HFFc6 (cell line): ENCODE results near the gene TMEM255A. TPM values are rescaled to one million over a fixed set of nuclear protein-coding genes. Genes with fewer than 3 reads are reported as not detected.

ENCODE experiments used
- DNase-seq: peaks from one replicate; pipeline ENCODE4 v3.0.0-alpha.2; 2018
- H3K27ac Mint-ChIP-seq: 2 replicates; pipeline ENCODE4 v1.8.0; 2020; ENCODE audit warnings: mild to moderate bottlenecking, mixed read lengths
- H3K27me3 Mint-ChIP-seq: 2 replicates; pipeline ENCODE4 v1.8.0; 2021; ENCODE audit warnings: mild to moderate bottlenecking, moderate library complexity, mixed read lengths; ENCODE audit not compliant: insufficient read depth
- H3K36me3 Mint-ChIP-seq: 2 replicates; pipeline ENCODE4 v1.8.0; 2021; ENCODE audit warnings: low read depth, mixed read lengths
- H3K4me1 Mint-ChIP-seq: 2 replicates; pipeline ENCODE4 v1.8.0; 2020; ENCODE audit warnings: low read depth, mixed read lengths
- H3K4me3 Mint-ChIP-seq: 2 replicates; pipeline ENCODE4 v1.8.0; 2020; ENCODE audit warnings: mild to moderate bottlenecking, moderate library complexity, mixed read lengths
- H3K9me3 Mint-ChIP-seq: 2 replicates; pipeline ENCODE4 v1.8.0; 2020; ENCODE audit warnings: mild to moderate bottlenecking, mixed read lengths
- total RNA-seq, 6 experiments: library from RNA; stranded (reverse); fragmentation: NEBNext Ultra II Directional; extraction: Animal tissue kit (Norgen Biotek cat#: 25700); gene quantifications; 2 replicates in 1 of 6; 3 replicates in 5 of 6; pipeline ENCODE4 v1.2.3, GENCODE V29; 2021
- TF ChIP-seq, protein P1 (sequence below): fragments of 200-600 bp; sonication (generic); IDR thresholded peaks from 2 replicates; pipeline ENCODE4 v1.5.0; 2021; ENCODE audit warnings: antibody characterized with exemption, mild to moderate bottlenecking

The TMEM255A gene
- total RNA-seq, 6 experiments from 2014 or later: 0.20 to 0.56 (median 0.33) TPM; not detected in 2

DNA sequence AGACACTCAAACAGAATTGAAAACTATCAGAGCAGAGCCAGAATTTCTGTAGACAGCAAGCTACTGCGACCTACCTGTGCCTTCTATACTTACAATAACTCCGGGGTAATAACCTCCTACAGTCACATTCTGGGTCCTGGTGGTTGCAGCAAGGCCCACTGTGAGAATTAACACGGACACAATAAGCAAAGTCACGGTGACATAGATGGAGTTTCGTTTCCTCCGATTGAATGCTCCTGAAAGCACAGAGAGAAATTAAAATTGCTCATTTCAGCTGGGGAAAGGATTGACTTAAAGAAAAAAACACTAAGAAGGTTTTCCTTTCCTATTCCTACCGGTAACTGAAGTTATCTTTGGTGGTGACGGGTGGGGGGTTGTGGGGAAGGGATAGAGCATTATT lies 7.0 kb downstream of the TMEM255A start:
- DNase-seq: no peak
- no peaks in the 10 kb centered on the region for H3K9me3 Mint-ChIP-seq
- H3K4me3 Mint-ChIP-seq: no peak overlapping the region
- H3K36me3 Mint-ChIP-seq: no peaks in the 10 kb centered on the region
- peaks cover 22% of the 10 kb centered on the region for H3K27me3 Mint-ChIP-seq
- TF ChIP-seq, protein P1, sequence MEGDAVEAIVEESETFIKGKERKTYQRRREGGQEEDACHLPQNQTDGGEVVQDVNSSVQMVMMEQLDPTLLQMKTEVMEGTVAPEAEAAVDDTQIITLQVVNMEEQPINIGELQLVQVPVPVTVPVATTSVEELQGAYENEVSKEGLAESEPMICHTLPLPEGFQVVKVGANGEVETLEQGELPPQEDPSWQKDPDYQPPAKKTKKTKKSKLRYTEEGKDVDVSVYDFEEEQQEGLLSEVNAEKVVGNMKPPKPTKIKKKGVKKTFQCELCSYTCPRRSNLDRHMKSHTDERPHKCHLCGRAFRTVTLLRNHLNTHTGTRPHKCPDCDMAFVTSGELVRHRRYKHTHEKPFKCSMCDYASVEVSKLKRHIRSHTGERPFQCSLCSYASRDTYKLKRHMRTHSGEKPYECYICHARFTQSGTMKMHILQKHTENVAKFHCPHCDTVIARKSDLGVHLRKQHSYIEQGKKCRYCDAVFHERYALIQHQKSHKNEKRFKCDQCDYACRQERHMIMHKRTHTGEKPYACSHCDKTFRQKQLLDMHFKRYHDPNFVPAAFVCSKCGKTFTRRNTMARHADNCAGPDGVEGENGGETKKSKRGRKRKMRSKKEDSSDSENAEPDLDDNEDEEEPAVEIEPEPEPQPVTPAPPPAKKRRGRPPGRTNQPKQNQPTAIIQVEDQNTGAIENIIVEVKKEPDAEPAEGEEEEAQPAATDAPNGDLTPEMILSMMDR: no peak
- H3K27ac Mint-ChIP-seq: no peak overlapping the region
- peaks cover 10% of the 10 kb centered on the region for H3K4me1 Mint-ChIP-seq

DNA sequence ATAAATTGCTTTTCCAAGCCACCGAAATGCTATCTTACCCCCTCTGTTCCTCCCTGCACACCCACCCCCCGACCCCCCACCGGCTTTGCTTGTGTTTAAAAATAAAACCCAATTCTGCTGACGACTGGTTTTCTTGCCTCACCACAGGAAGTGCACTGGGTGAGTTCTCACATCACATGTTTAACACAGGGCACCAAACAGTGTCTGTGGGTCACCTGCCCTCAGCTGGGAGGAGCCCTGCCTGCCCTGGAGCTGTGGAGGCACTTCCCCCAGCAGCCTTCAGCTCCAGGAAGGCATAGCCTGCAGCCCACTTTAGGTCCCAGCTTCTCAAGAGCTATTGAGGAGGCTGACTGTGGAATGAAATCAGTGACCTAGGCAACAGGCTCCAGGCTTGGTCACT lies 8.8 kb downstream of the TMEM255A start:
- no peak for DNase-seq
- H3K27ac Mint-ChIP-seq: no peak overlapping the region

DNA sequence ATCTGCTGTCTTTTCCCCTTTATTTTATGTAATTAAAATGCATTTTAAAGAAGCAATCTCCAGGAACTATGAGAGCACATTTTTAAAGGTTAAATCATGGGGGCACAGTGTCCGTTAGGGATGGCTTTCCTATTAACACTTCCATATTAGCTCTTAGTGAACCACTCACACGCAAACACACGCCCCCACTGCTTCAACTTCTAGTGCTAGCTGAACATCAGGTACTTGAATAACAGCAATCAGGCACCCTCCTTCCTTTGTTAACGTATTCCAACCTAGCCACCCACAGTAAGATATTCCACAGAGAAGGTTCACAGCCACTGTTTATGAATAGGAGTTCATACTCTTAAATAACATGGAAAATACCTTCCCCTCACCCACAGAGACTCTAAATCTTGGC lies 9.3 kb downstream of the TMEM255A start:
- TF ChIP-seq, protein P1: no peak
- Mint-ChIP-seq H3K9me3 (no peaks in the 10 kb centered on the region), H3K27ac (no peak overlapping the region)

More for the DNA sequence above, 8.8 kb downstream of the TMEM255A start:
- TF ChIP-seq, protein P1: no peak
- 0 out of 2 replicates have a peak, but pooled peaks cover 10% of the 10 kb centered on the region for H3K4me1 Mint-ChIP-seq
- no peaks in the 10 kb centered on the region for H3K36me3 Mint-ChIP-seq
- H3K27me3 Mint-ChIP-seq: peaks cover 11% of the 10 kb centered on the region
- H3K9me3 Mint-ChIP-seq: no peaks in the 10 kb centered on the region
- no peak overlapping the region for H3K4me3 Mint-ChIP-seq

DNA sequence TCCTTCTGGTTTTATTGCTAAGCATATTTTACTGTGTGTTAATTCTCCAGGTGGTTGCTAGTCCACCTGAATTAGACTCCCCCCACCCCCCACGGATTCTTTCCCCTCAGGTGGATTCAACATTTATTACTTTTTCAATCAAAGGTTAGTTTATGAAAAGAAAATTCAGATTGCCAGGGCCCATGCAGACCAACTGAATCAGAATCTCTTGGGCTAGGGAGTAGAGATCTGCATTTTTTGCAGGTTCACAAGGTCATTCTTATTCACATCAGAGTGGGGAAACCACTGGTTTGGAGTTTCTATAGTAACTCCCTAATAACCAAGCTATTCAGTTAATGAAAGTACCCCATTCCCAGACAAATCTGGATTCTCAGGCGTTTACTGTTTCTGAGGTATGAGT lies 9.8 kb downstream of the TMEM255A start:
- Mint-ChIP-seq H3K36me3 (no peaks in the 10 kb centered on the region), H3K4me3 (no peak overlapping the region), H3K27me3 (peaks cover 11% of the 10 kb centered on the region), H3K27ac (no peak overlapping the region), H3K4me1 (0 out of 2 replicates have a peak, but pooled peaks cover 8% of the 10 kb centered on the region), H3K9me3 (no peaks in the 10 kb centered on the region)
- TF ChIP-seq, protein P1: no peak
- DNase-seq: no peak

More for the DNA sequence above, 9.3 kb downstream of the TMEM255A start:
- DNase-seq: no peak
- Mint-ChIP-seq H3K4me3 (no peak overlapping the region), H3K4me1 (0 out of 2 replicates have a peak, but pooled peaks cover 10% of the 10 kb centered on the region), H3K27me3 (peaks cover 11% of the 10 kb centered on the region), H3K36me3 (no peaks in the 10 kb centered on the region)

DNA sequence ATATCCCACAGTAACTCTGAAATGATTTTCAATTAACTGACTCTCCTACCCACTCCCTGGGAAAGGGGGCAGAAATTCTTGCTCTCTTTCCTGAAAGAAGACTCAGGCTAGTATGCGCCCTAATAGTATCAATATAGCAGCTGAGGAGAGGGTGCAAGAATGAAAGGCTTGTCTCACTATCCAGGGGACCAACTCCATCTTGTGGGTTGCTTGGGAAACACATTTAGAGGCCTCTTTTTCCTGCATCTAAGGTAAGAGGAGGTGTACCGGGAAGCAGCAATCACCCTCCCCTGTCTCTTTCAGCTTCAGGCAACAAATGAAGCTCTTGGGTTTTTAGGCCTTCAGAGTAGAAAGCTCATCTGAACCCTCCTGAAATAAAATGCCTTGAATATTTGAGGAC lies 11.3 kb downstream of the TMEM255A start:
- no peak overlapping the region for H3K27ac Mint-ChIP-seq
- DNase-seq: no peak
- no peaks in the 10 kb centered on the region for H3K36me3 Mint-ChIP-seq
- H3K9me3 Mint-ChIP-seq: no peaks in the 10 kb centered on the region
- no peaks in the 10 kb centered on the region for H3K4me1 Mint-ChIP-seq
- no peak overlapping the region for H3K4me3 Mint-ChIP-seq
- TF ChIP-seq, protein P1: no peak
- H3K27me3 Mint-ChIP-seq: peaks cover 11% of the 10 kb centered on the region

DNA sequence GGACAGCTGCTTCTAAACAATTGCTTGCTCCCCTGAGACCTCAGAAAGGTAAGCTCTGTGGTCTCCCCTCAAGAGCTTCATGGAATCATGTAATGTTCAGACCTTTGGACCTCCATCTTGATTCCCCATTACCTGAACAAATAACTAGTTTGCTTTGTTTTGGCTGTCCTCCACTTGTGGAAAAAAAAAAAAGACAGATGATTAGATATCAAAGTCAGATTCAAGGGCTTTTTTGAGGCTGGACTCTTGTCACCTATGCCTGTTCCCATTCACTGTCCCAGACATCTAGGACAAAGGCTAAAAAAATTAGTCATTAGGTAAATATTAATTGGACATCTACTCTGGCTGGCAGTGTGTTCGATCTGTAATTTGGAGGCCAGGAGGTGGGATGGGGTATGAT lies 13.3 kb downstream of the TMEM255A start:
- TF ChIP-seq, protein P1: no peak
- no peak for DNase-seq
- Mint-ChIP-seq H3K4me1 (no peaks in the 10 kb centered on the region), H3K36me3 (no peaks in the 10 kb centered on the region), H3K27me3 (peaks cover 4% of the 10 kb centered on the region), H3K9me3 (no peaks in the 10 kb centered on the region), H3K27ac (no peak overlapping the region), H3K4me3 (no peak overlapping the region)
